IMR-90 (cell line): ENCODE data around the gene ULK2.
"Not testable (repeated sequence)": the region's sequence is repeated elsewhere in the genome, so short reads cannot be mapped to it uniquely, and the experiment has no call there.

Experiments used
- BHLHE40 ChIP-seq: fragments of 150-350 bp; IDR thresholded peaks from 2 replicates; pipeline ENCODE4 v1.6.1; 2016; ENCODE audit warnings: mild to moderate bottlenecking, low read depth, low read length
- CEBPB ChIP-seq: IDR thresholded peaks from 2 replicates; pipeline ENCODE4 v1.6.1; 2012; ENCODE audit warnings: low read depth, low read length, improper control_type of control experiment
- CTCF ChIP-seq: conservative IDR thresholded peaks from 2 replicates; pipeline ENCODE4 v1.5.1; 2012; ENCODE audit warnings: mild to moderate bottlenecking, low read depth, low read length, improper control_type of control experiment
- ELK1 ChIP-seq: fragments of 150-350 bp; IDR thresholded peaks from 2 replicates; pipeline ENCODE4 v1.6.1; 2016; ENCODE audit warnings: low read depth, mild to moderate bottlenecking, low read length, moderate library complexity, borderline replicate concordance
- FOS ChIP-seq: fragments of 150-350 bp; IDR thresholded peaks from 2 replicates; pipeline ENCODE4 v1.6.1; 2016; ENCODE audit warnings: low read depth, low read length
- MAFK ChIP-seq: IDR thresholded peaks from 2 replicates; pipeline ENCODE4 v1.6.1; 2012; ENCODE audit warnings: low read depth, low read length, improper control_type of control experiment
- MXI1 ChIP-seq: IDR thresholded peaks from 2 replicates; pipeline ENCODE4 v1.6.1; 2012; ENCODE audit warnings: low read depth, mild to moderate bottlenecking, low read length, moderate library complexity, borderline replicate concordance
- POLR2A ChIP-seq: IDR thresholded peaks from 2 replicates; pipeline ENCODE4 v1.6.1; 2012; ENCODE audit warnings: mild to moderate bottlenecking, low read depth, low read length
- RAD21 ChIP-seq: IDR thresholded peaks from 2 replicates; pipeline ENCODE4 v1.6.1; 2012; ENCODE audit warnings: low read length, improper control_type of control experiment
- RCOR1 ChIP-seq: IDR thresholded peaks from 2 replicates; pipeline ENCODE4 v1.6.1; 2012; ENCODE audit warnings: mild to moderate bottlenecking, low read length, improper control_type of control experiment; ENCODE audit not compliant: insufficient replicate concordance
- RFX5 ChIP-seq: IDR thresholded peaks from 2 replicates; pipeline ENCODE4 v1.8.0; 2012; ENCODE audit warnings: low read depth, mild to moderate bottlenecking, low read length, moderate library complexity
- SMC3 ChIP-seq: fragments of 150-350 bp; IDR thresholded peaks from 2 replicates; pipeline ENCODE4 v1.6.1; 2016; ENCODE audit warnings: low read depth, mild to moderate bottlenecking, antibody characterized with exemption, low read length, moderate library complexity
- USF2 ChIP-seq: fragments of 150-350 bp; IDR thresholded peaks from 2 replicates; pipeline ENCODE4 v1.6.1; 2017; ENCODE audit warnings: mild to moderate bottlenecking, antibody characterized with exemption, low read length, low read depth

GRCh38 chr17:19860647-19861177, 7.0 kb downstream of the ULK2 start:
- TF ChIP-seq SMC3, POLR2A, CTCF, RFX5, ELK1, BHLHE40, USF2, RAD21, MAFK, CEBPB, FOS, RCOR1, MXI1: not testable (repeated sequence)
